Urothelium cell line (cell line): ENCODE results near the gene TYR.
"Not testable (repeated sequence)": the region's sequence is repeated elsewhere in the genome, so short reads cannot be mapped to it uniquely, and the experiment has no call there.

Experiments used
- DNase-seq: peaks from one replicate; pipeline ENCODE4 v3.0.0; 2011; ENCODE audit warnings: low spot score, mixed read lengths
- FAIRE-seq: peaks from 2 replicates; lab custom pipeline; 2011; peaks lifted over from hg19 to GRCh38; lab: Jason Lieb, UNC

Gene TYR

DNA sequence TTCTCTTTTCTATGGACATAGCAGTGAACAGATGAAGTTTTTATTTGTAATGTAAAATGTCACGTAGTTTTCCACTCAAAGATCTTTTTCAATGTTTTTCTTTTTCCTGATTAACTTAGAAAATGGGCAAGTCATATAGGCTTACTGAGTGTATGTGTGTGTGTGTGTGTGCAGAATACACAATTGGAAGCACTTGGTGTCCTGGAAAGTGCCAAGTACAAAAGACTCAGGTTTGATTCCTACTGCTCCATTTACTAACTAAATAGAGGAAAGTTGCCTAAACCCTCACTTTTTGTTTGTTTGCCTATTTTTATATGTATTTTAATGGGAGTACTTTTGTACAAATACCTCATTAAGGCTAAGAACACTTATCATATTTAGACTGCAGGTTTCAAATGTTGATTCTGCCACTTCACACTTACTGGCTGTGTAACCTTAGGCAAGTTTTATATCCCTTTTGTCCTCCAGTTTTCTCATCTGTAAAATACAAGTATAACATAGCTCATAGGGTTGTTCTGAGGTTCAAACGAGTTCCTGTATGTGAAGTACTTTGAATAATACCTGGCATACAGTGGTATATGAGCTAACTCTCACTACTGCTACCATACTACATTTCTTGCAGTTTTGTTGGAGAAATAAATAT lies 90.1 kb downstream of the TYR start:
- FAIRE-seq, result no peak
- no peak for DNase-seq

GRCh38 chr11:89272540-89273088 lies 94.9 kb downstream of the TYR start:
- not testable (repeated sequence) for FAIRE-seq

DNA sequence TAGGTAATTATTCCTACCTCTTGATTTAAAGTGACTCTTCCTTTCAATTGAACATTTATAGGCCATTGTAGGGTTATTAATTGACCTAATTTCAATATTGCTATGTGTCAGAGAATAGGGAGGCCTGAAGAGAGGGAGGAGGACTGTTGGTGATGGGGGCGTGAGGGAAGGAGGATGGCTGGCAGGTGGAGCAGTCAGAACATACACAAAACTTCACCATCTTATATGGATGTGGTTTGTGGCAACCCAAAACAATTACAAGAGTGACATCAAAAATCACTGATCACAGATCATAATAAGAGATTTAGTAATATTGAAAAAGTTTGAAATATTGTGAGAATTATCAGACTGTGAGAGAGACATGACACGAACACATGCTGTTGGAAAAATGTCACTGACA lies 95.5 kb downstream of the TYR start:
- not testable (repeated sequence) for FAIRE-seq, DNase-seq

More at GRCh38 chr11:89272540-89273088, 94.9 kb downstream of the TYR start:
- not testable (repeated sequence) for DNase-seq

GRCh38 chr11:89275966-89276365 lies 98.3 kb downstream of the TYR start:
- DNase-seq, result no peak
- FAIRE-seq, result no peak

- DNase-seq (no peak), FAIRE-seq (no peak)
These were observed 101.5 kb downstream of the TYR start for GRCh38 chr11:89279176-89279575.

- DNase-seq, FAIRE-seq: not testable (repeated sequence)
These were observed 103.5 kb downstream of the TYR start for GRCh38 chr11:89281032-89281677.

DNA sequence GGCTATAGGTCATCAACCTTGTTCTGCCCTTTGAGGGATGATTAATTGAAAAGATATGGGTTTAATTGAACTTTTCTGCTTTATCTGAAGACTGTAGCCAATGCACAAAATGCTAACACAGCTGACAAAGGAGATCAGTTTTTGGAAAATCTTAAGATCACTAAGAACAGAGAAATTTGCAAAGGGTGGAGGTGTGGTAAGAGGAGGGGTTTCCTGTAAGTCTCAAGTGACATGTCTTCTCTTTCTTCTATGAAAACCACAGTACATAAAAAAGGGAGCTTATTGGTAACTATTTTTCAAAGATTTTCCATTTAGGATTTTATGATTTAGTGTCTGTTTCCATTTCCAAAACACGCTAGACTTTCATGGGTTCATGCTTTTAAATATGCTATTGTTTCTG lies 108.9 kb downstream of the TYR start:
- not testable (repeated sequence) for FAIRE-seq, DNase-seq

DNA sequence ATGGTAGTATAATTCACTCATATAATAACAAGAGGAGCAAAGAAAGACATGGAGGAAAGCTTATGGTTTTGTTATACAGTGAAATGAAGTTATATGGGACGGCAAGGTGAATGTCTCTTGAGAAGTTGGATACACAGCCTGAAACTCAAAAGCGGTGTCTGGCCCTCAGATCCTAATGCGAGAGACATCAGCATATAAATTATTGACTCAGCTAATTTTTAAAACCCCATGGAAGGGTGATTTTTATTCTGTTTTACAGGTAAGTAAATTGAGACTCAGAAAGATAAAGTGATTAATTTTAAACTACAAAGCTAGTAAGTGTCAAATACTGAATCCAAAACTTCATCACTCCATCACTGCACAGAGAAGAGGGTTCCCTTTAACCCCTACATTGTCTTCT lies 110.3 kb downstream of the TYR start:
- not testable (repeated sequence) for DNase-seq, FAIRE-seq

GRCh38 chr11:89293965-89294679 lies 116.4 kb downstream of the TYR start:
- DNase-seq (no peak), FAIRE-seq (no peak)

GRCh38 chr11:89295023-89295422 lies 117.3 kb downstream of the TYR start:
- DNase-seq, FAIRE-seq: not testable (repeated sequence)

DNA sequence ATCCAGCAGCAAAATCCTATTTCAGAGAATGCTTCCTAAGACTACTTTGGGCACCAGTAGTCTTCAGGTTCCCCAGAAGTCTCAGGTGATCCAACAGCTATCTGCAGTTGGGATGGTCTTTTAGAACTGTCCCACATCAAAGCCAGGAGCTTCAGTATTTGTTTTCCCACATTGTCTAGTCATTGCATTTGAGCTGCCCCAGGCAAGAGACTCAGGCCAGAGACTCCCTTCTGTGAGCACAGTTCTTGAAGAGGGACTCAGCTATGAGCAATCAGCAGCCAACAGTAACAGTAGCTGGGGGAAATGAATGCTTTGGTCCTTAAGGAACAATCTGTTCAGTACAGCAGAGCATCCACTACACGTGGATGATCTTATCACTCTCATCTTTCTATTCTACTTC lies 125.4 kb downstream of the TYR start:
- not testable (repeated sequence) for DNase-seq
- peak; percentile 73 for FAIRE-seq

GRCh38 chr11:89308272-89308671 lies 130.6 kb downstream of the TYR start:
- DNase-seq, FAIRE-seq: not testable (repeated sequence)

GRCh38 chr11:89309321-89309985 lies 131.8 kb downstream of the TYR start:
- not testable (repeated sequence) for DNase-seq
- peak; percentile 30 for FAIRE-seq

- FAIRE-seq, result peak; percentile 71
- not testable (repeated sequence) for DNase-seq
These were observed 132.9 kb downstream of the TYR start for GRCh38 chr11:89310607-89311006.

GRCh38 chr11:89321401-89321800 lies 143.7 kb downstream of the TYR start:
- FAIRE-seq, result no peak

DNA sequence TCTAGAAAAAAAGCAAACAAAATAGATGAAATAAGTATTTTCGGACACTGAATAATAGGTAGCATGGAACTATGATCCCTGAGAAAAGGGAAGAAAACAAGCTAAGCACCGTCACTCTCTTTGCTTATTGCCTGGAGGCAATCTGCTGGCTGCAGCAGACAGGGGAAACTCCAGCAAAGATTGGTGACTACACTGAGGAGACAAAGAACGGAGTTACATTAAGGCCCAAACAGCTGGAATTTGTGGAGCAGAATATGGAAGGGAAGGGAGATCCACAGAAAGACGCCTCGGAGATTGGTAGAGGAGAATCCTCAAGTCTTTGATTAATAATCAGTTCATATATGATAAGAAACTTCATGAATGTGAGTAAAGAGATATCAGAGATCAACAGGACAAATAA lies 150.2 kb downstream of the TYR start:
- no peak for DNase-seq

More at GRCh38 chr11:89321401-89321800, 143.7 kb downstream of the TYR start:
- DNase-seq, result no peak

DNA sequence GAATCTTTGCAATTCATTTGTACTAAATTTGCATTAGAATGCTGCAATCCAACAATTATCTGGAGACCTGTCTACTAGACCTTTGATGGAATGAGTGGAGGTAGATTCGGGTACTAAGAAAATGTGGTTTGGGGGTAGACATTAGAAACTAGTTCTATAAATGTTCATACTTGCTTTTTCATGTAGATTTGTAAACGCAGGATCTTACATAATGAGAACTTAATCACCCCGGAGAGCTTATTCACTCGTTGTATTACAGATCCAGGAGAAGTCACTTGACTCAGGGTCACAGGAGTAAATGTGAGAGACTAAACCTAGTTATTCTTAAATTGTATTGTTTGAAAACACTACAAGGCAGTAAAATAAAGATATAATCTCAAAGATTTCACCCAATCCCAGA lies 154.3 kb downstream of the TYR start:
- not testable (repeated sequence) for FAIRE-seq, DNase-seq

More for the DNA sequence above, 150.2 kb downstream of the TYR start:
- FAIRE-seq, result no peak

DNA sequence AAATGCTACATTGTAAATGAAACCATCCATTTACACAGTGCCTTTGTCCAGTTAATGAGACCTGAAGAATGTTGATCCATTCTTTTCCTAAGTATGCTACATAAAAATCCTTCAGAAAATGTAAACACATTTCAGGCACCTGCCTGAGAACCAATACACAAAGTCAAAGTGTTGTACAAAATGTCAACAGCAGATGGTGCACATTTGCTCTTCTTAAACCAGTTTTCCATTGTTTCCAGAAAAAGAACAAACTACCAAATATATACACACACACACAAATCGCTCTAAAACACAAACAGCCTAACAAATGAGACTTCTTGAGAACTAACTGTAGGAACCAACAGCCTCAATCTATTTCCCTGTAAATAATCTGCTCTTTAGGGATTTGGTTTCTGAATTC lies 156.0 kb downstream of the TYR start:
- DNase-seq, result not testable (repeated sequence)
- peak; percentile 78 for FAIRE-seq

GRCh38 chr11:89337100-89337650 lies 159.5 kb downstream of the TYR start:
- DNase-seq, result not testable (repeated sequence)
- FAIRE-seq, result peak; percentile 88

- not testable (repeated sequence) for FAIRE-seq
These were observed 160.4 kb downstream of the TYR start for GRCh38 chr11:89338073-89338472.

More at GRCh38 chr11:89338073-89338472, 160.4 kb downstream of the TYR start:
- not testable (repeated sequence) for DNase-seq
